ENCODE measurements around the gene TIMM22.

Gene TIMM22

DNA sequence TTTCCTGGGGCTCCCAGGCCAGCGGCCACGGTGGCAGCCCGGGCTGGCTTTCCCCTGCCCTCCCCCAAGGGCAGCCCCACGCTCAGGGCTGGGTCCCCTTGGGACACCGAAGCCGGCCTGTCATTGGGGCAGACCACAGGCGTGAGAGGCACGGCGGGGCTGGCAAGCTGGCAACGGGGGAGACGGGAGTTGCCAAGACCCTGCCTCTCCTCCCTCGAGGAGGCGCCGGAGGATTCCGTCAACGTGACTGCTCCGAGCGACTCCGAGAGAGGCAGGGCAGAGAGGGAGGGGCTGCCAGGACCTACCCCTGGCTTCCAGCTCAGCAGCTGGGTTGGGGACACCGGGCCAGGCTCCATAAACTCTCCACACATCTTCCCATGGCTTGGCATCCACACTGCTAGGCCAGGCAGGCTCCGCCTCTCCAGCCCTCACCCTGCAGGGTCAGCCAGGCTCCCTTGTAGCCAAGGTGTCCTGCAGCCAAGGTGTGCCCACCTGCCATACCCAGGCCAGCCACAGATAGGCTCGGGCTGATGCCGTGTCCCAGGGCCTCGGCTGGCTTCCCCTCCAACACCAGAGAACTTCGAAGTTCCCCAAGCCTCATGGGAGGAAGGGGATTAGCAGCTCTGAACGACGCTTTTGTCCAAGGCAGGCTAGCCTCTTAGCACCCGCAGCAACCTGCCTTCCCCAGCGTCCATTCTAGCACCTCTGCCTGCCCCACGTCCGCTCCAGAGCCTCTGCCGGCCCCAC is 25.5 kb downstream of the TIMM22 start:
- DNase-seq: no peak

- no peak for DNase-seq
Observed at GRCh38 chr17:1024076-1024475, 27.1 kb downstream of the TIMM22 start.

DNA sequence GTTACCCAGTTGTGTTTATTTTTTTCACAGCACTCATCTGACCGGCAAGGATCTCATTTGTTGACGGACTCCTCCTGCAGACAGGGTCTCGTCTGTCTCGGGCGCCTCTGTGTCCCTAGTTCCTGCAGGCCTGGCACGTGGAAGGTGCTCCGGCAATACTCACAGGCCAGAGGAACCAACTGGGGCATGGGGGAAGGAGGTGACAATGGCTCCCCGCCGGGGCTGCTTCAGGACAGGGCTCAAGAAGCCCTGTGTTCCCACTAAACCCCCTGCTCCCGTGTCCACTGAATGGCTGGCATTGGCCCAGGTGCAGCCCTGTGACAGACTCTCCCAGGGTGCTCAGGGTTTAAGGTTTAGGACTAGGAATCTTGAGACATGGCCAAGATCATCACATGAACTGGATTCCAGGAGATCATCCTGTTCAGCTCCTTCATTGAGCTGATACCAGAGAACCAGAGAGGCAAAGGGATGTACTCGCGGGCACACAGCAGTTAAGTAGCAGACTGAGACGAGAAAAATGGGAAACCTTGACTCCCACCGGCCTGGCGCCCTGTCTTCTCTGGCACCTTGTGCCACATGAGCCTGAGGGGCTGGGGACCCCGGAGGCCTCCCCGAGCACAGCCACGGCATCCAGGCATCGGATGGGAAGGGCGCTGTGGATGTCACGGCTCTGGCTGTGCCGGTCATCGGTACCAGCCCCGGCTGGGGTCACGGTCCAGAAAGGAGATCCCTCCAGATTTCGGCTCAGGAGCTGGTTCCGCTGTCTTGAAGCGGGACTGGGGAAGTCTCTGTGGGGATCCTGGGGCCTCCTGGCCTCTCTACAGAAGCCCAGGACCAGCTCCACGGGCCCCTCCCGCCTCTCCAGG is 29.0 kb downstream of the TIMM22 start:
- DNase-seq: no peak

DNA sequence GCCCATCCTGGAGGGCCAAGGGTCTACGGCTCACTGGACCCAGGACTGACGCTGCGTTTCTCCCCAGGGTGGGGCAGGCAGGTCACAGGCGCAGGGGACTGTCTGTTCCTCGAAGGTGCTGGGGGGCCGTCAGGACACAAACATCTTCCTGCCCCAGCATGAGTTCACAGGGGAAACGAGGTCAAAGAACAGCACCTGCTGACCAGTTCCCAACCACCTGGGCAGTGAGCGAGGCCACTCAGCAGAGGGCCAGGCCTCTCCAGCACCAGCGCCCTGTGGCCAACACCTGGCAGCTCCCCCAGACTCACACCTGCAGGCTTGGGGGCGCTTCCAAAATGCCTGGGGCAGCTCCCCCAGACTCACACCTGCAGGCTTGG is 29.7 kb downstream of the TIMM22 start:
- no peak for DNase-seq

- no peak for DNase-seq
Observed at GRCh38 chr17:1027044-1027443, 30.1 kb downstream of the TIMM22 start.

DNA sequence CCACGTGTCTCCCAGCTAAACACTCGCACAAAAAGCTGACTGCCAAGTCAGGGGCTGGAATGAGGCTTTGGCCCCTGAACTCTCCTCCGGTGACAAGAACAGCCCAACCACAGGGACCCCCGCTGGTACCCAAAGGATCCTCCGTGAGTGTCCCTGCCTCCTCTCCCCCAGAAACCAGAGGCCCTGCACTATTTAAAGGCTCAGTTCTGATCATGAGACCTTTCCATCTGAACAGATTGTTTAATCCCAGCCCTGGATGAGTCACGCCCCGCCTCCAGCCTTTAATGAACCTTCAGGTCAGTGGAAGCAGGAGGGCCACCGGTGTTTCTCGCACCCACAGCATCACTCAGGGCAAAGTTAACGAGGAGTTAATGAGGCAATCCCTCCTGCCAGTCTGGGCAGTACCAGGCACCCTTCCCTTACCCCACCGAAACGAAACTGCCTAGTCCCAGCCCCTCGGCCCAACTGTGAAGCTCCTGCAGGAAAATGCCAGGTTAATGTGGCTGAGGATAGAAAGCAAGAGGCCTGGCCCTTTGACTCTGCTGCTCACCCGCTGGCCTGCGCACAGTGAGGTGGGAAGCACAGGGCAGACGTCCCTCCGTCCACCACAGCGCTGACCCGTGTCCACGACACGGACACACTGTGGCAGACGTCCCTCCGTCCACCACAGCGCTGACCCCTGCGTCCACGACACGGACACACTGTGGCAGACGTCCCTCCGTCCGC is 32.4 kb downstream of the TIMM22 start:
- DNase-seq: no peak

DNA sequence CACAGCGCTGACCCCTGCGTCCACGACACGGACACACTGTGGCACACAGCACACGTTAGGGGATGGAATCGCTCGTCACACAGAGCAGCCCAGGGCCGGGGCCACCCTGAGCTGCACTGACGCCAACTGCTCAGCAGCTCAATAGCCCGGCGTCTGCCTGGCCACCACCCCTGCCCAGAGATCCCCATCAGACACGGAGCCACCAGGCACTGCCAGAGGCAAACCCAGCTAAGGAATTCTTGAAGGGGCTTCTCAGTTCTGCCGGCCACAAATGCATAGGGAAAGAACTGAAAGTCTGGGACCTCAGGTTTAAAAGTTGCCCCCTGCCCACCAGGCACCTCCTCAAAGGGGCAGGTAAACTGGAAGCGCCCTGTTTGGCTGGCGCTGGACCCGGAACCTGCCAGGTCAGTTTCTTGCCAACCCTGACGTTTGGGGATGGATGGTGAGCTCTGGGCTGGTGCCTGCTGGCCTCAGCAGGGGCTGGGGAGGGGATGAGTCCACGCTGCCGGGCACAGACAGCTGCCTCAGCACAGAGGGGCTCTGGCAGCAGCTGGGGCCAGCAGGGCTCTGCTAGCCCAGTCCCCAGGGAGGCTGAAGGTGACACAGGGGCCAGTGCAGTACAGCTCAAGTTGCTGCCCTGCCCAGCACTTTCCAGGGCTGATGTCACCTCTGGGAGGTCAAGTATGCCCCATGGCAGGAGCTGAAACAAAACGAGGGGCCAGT is 33.2 kb downstream of the TIMM22 start:
- DNase-seq: no peak

- no peak for DNase-seq
Observed at GRCh38 chr17:1030684-1031532, 34.0 kb downstream of the TIMM22 start.

GRCh38 chr17:1031711-1032110 is 34.8 kb downstream of the TIMM22 start:
- DNase-seq: no peak

GRCh38 chr17:1032391-1032790 is 35.5 kb downstream of the TIMM22 start:
- DNase-seq: no peak

- DNase-seq: no peak
Observed at GRCh38 chr17:1033503-1033902, 36.6 kb downstream of the TIMM22 start.

DNA sequence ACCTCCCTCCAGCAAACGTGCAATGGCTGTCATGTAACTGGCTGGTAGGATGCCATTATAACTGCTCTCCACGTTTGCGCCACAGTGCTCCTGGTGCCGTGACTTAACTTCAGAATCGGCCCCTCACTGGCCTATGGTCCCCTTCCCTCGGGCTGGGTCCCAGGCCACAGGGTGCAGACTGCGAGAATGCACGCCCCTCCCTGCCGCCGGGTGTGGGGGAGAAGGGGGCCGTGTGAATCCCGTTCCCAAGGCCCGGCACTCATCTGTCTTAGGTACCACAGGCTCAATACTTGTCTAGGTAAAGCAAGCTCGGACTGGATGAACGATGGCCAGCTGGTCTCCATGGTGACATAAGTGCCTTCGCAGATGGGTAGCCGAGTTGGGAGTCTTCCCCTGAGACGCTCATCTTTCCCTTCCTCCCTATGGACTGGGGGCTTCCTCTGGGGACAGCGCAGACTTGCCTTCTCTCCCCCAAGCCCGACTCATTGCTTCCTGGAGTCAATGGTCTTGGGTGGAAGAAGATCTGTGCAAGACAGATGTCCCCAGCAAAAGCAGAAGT is 37.8 kb downstream of the TIMM22 start:
- no peak for DNase-seq

GRCh38 chr17:1035546-1036170 is 38.7 kb downstream of the TIMM22 start:
- DNase-seq: no peak

- no peak for DNase-seq
Observed at GRCh38 chr17:1036171-1036844, 39.4 kb downstream of the TIMM22 start.

- DNase-seq: no peak
Observed at GRCh38 chr17:1036845-1037237, 39.9 kb downstream of the TIMM22 start.

DNA sequence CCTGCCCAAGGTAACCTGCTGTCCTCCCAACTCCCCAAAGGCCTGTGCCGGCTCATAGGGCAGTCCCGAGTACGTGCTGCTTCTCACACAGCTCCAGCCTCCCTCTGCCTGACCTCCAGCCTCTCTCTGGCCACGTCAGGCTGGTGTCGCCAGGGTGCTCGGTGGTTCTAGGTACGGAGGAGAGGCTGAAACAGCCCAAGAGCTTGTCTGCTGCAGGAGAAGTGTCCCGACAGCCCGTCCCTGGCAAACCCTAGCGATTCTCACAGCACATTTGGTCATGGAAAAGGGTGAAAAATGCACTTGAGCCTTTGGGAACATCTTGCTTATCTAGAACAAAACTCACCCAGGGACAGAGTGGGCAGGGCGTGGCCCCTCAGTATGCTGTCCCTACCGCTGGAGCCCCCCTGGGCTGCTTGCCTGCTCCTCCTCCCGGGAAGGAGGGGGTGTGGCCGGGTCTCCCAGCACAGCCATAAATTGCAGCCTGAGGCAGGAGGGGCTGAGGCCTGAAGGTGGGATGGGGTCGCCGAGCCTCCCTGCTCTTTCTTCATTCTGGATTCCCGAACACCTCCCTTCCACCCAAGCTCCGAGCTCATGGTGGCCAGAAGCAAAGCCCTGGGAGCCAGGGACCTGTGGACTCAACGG is 40.4 kb downstream of the TIMM22 start:
- DNase-seq: no peak

GRCh38 chr17:1038459-1039122 is 41.7 kb downstream of the TIMM22 start:
- DNase-seq: no peak

GRCh38 chr17:1039123-1039507 is 42.2 kb downstream of the TIMM22 start:
- DNase-seq: no peak

GRCh38 chr17:1039511-1040215 is 42.7 kb downstream of the TIMM22 start:
- peak; percentile 27 to 73 for DNase-seq

Measured in CD4-positive, alpha-beta T cell treated with Interferon alpha-2 for 1 hour (primary cell).